ENCODE data around the gene ZSCAN9. TPM values are rescaled to one million over a fixed set of nuclear protein-coding genes. Genes with fewer than 3 reads are reported as not detected.
A peak's percentile ranks its signal among the peaks of the same experiment; 100 is the strongest.

Gene ZSCAN9
- total and polyA plus RNA-seq, 2 of the 13 experiments (the other 11 are each of a cell fraction or from before 2014, with no cell fraction given): 14.6 to 17.8 TPM

DNA sequence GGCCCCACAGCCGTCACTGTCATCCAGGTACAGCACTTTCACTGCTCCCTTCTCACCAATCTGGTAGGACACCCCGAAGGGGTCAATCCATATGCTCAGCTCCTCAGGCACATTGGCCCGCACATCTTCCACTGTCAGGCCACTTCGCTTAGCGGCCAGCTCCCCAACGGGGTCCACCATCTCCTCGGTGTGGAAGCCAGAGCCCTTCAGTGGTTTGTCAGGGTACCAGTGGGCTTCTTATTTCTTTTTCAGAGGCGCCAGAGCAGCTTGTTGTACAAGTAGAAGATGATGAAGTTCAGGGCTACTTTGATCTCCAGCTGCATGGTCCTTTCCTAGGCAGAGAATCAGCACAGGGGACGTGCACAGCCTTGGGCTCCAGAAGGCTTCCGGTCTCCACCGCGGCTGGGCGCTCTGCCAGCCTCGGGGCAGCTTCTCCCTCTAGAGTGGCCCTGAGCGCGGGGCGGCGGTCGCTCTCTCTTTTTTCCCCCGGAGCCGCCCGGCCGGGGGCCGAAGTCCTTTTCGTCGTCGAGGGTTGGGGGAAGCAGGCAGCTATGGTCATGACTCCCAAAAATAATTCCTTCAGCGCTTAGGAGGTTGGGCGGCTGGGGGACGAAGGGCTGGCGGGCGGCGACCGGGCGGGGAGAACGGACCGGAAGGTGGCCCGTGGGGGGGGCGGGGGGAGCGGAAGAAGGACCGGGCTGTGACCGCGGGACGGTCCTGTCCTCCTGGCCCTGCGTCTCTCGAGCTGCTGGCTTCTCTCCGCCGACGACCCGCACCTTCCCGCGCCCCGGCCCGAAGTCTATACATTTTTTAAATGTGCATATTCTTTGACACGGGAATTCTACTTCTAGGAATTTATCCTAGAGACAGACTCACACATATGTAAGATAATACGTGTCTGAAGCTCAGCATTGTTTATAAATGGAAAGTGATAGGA, 6.5 kb upstream of the ZSCAN9 start (continued):
- no peak; the same call in 1 of the 2 replicates for TF ChIP-seq ZNF318 (CRISPR knock-in tag; IDR thresholded peaks at IDR 0.05)
- 0 out of 2 replicates have a peak, but pooled peaks have one; percentile 24 for TF ChIP-seq NR2F2 (IDR thresholded peaks at IDR 0.05; ENCODE audit: borderline replicate concordance, low read depth)
- TF ChIP-seq MZF1 (CRISPR knock-in tag; IDR thresholded peaks at IDR 0.05; ENCODE audit: borderline replicate concordance): no peak
- no peak for TF ChIP-seq CHD4 (IDR thresholded peaks at IDR 0.05; ENCODE audit: borderline replicate concordance, low read length)
- TF ChIP-seq ZHX2 (IDR thresholded peaks at IDR 0.05; ENCODE audit: low read depth): no peak
- peak; percentile 76 for TF ChIP-seq ZHX2 (CRISPR knock-in tag; IDR thresholded peaks at IDR 0.05; ENCODE audit: borderline replicate concordance)
- no peak for TF ChIP-seq ZNF891 (CRISPR knock-in tag; IDR thresholded peaks at IDR 0.05)
- peak; percentile 89 for TF ChIP-seq YEATS4 (CRISPR knock-in tag; IDR thresholded peaks at IDR 0.05; ENCODE audit: borderline replicate concordance)
- no peak for TF ChIP-seq KLF12 (CRISPR knock-in tag; IDR thresholded peaks at IDR 0.05; ENCODE audit: borderline replicate concordance)
- TF ChIP-seq ZNF256 (CRISPR knock-in tag; conservative IDR thresholded peaks at IDR 0.05): no peak; the same call in 1 of the 2 replicates
- no peak for TF ChIP-seq HMG20B (CRISPR knock-in tag; conservative IDR thresholded peaks at IDR 0.05)
- peak; percentile 94 for TF ChIP-seq POLR2G (IDR thresholded peaks at IDR 0.05; ENCODE audit: low read depth, low read length)
- peak; percentile 31; the same call in 1 of the 2 replicates for TF ChIP-seq GTF2F1 (IDR thresholded peaks at IDR 0.05; ENCODE audit: low read length)
- 0 out of 2 replicates have a peak, but pooled peaks have one; percentile 32 for TF ChIP-seq CBFB (CRISPR knock-in tag; IDR thresholded peaks at IDR 0.05)
- peak; percentile 53; the same call in 1 of the 2 replicates for TF ChIP-seq ZNF788 (CRISPR knock-in tag; IDR thresholded peaks at IDR 0.05; ENCODE audit: borderline replicate concordance)
